HG03103 (cell line): Measurements from ENCODE around the gene AGTR1.

Source experiments
- ATAC-seq: cut with Tn5 transposase; IDR thresholded peaks from one replicate; pipeline ENCODE4 v1.9.1; 2021; ENCODE audit warnings: low read depth; ENCODE audit not compliant: unreplicated experiment

AGTR1 gene

GRCh38 chr3:148697306-148698189 lies at the start of gene AGTR1:
AGTR1 (plus strand) TSS chr3:148697903; CDS start chr3:148741036, 43,133 bp downstream.
- ATAC-seq, result no peak

- ATAC-seq, result no peak
These were observed 48.9 kb upstream of the AGTR1 start for GRCh38 chr3:148648685-148649352.

- ATAC-seq, result no peak
These were observed 46.2 kb upstream of the AGTR1 start for GRCh38 chr3:148651549-148651948.

- ATAC-seq, result no peak
These were observed 43.3 kb upstream of the AGTR1 start for GRCh38 chr3:148654433-148654832.

GRCh38 chr3:148657470-148657869 lies 40.2 kb upstream of the AGTR1 start:
- ATAC-seq, result no peak

- no peak for ATAC-seq
These were observed 38.2 kb upstream of the AGTR1 start for GRCh38 chr3:148659512-148659911.

- ATAC-seq, result no peak
These were observed 17.4 kb upstream of the AGTR1 start for GRCh38 chr3:148680289-148680688.

GRCh38 chr3:148681080-148681479 lies 16.6 kb upstream of the AGTR1 start:
- ATAC-seq, result no peak

GRCh38 chr3:148682997-148683396 lies 14.7 kb upstream of the AGTR1 start:
- ATAC-seq, result no peak

GRCh38 chr3:148694116-148694515 lies 3.6 kb upstream of the AGTR1 start:
- ATAC-seq, result no peak

- no peak for ATAC-seq
These were observed 597 bp downstream of the AGTR1 start for GRCh38 chr3:148698190-148698810.

GRCh38 chr3:148705314-148705713 lies 7.6 kb downstream of the AGTR1 start:
- ATAC-seq, result no peak

- ATAC-seq, result no peak
These were observed 10.1 kb downstream of the AGTR1 start for GRCh38 chr3:148707601-148708380.

- ATAC-seq, result no peak
These were observed 10.7 kb downstream of the AGTR1 start for GRCh38 chr3:148708409-148708808.

GRCh38 chr3:148709560-148710253 lies 12.0 kb downstream of the AGTR1 start:
- no peak for ATAC-seq

- ATAC-seq, result no peak
These were observed 13.0 kb downstream of the AGTR1 start for GRCh38 chr3:148710665-148711064.

- no peak for ATAC-seq
These were observed 14.4 kb downstream of the AGTR1 start for GRCh38 chr3:148711981-148712666.

GRCh38 chr3:148714521-148714920 lies 16.8 kb downstream of the AGTR1 start:
- no peak for ATAC-seq

- ATAC-seq, result no peak
These were observed 19.0 kb downstream of the AGTR1 start for GRCh38 chr3:148716657-148717056.
